Fibroblast of skin of back (primary cell): Measurements from ENCODE around the gene MRTFA.

Experiments
- DNase-seq: peaks from one replicate; pipeline ENCODE4 v3.0.0-alpha.2; 2013

MRTFA gene

GRCh38 chr22:40407831-40408717 lies 228.4 kb downstream of the MRTFA start:
- DNase-seq, result no peak

GRCh38 chr22:40407021-40407761 lies 229.3 kb downstream of the MRTFA start:
- no peak for DNase-seq

- no peak for DNase-seq
Measured at GRCh38 chr22:40406063-40406890, 230.2 kb downstream of the MRTFA start.

GRCh38 chr22:40405178-40406062 lies 231.1 kb downstream of the MRTFA start:
- DNase-seq, result no peak

- no peak for DNase-seq
Measured at GRCh38 chr22:40404251-40405177, 232.0 kb downstream of the MRTFA start.

- no peak for DNase-seq
Measured at GRCh38 chr22:40403651-40404050, 232.9 kb downstream of the MRTFA start.

GRCh38 chr22:40403141-40403540 lies 233.4 kb downstream of the MRTFA start:
- DNase-seq, result no peak

- DNase-seq, result no peak
Measured at GRCh38 chr22:40401981-40402406, 234.5 kb downstream of the MRTFA start.

- DNase-seq, result no peak
Measured at GRCh38 chr22:40401532-40401931, 235.0 kb downstream of the MRTFA start.

- DNase-seq, result no peak
Measured at GRCh38 chr22:40400159-40400558, 236.4 kb downstream of the MRTFA start.

- DNase-seq, result no peak
Measured at GRCh38 chr22:40399621-40400020, 236.9 kb downstream of the MRTFA start.

GRCh38 chr22:40397396-40397795 lies 239.1 kb downstream of the MRTFA start:
- DNase-seq, result peak; percentile 65

- peak; percentile 91 for DNase-seq
Measured at GRCh38 chr22:40396882-40397281, 239.6 kb downstream of the MRTFA start.

- DNase-seq, result no peak
Measured at GRCh38 chr22:40395607-40396006, 240.9 kb downstream of the MRTFA start.

- no peak for DNase-seq
Measured at GRCh38 chr22:40394607-40395006, 241.9 kb downstream of the MRTFA start.

- no peak for DNase-seq
Measured at GRCh38 chr22:40392618-40393017, 243.9 kb downstream of the MRTFA start.

GRCh38 chr22:40391417-40391816 lies 245.1 kb downstream of the MRTFA start:
- DNase-seq, result no peak

GRCh38 chr22:40388231-40388630 lies 248.3 kb downstream of the MRTFA start:
- no peak for DNase-seq

GRCh38 chr22:40387746-40388145 lies 248.8 kb downstream of the MRTFA start:
- DNase-seq, result no peak

GRCh38 chr22:40385036-40385782 lies 251.3 kb downstream of the MRTFA start:
- no peak for DNase-seq
